Posterior cingulate gyrus (tissue), 11 donors: ENCODE measurements around the gene ADAMTS14.
A peak's percentile ranks its signal among the peaks of the same experiment; 100 is the strongest.

ENCODE experiments used
- DNase-seq, 10 donors: peaks; one replicate each; pipeline versions ENCODE4 v3.0.0 to v3.0.0-alpha.2; 2020 to 2021; ENCODE audit warnings: mixed read lengths in 3 of 10
- intact Hi-C: fragments of 100-400 bp; cut with DNase I; formaldehyde crosslinking; loops from one replicate; pipeline ENCODE4 v1.15.1; 2023

The ADAMTS14 gene

GRCh38 chr10:70714951-70715350, 42.6 kb downstream of the ADAMTS14 start:
- DNase-seq, result no peak

GRCh38 chr10:70715853-70716795, 43.8 kb downstream of the ADAMTS14 start:
- no peak for DNase-seq
- intact Hi-C loops, result no loop called here

More at GRCh38 chr10:70714951-70715350, 42.6 kb downstream of the ADAMTS14 start:
- intact Hi-C loops, result no loop called here

- no peak for DNase-seq
- intact Hi-C loops, result no loop called here
Observed at GRCh38 chr10:70722820-70723424, 50.6 kb downstream of the ADAMTS14 start.

GRCh38 chr10:70723771-70724170, 51.5 kb downstream of the ADAMTS14 start:
- no peak for DNase-seq
- intact Hi-C loops, result no loop called here

- DNase-seq, result peak in 9 of 10 donors; percentile 31 to 94 (median 56)
- intact Hi-C loops, result no loop called here
Observed at GRCh38 chr10:70726909-70727495, 54.7 kb downstream of the ADAMTS14 start.

- no peak for DNase-seq
- intact Hi-C loops, result no loop called here
Observed at GRCh38 chr10:70728328-70728727, 56.0 kb downstream of the ADAMTS14 start.

- DNase-seq, result peak in 2 of 10 donors; percentile 26
- intact Hi-C loops, result no loop called here
Observed at GRCh38 chr10:70729763-70730357, 57.6 kb downstream of the ADAMTS14 start.

GRCh38 chr10:70730955-70731354, 58.6 kb downstream of the ADAMTS14 start:
- no peak for DNase-seq
- intact Hi-C loops, result no loop called here

GRCh38 chr10:70732569-70732968, 60.3 kb downstream of the ADAMTS14 start:
- intact Hi-C loops, result no loop called here
- peak in 1 of 10 donors; percentile 0 for DNase-seq

GRCh38 chr10:70733051-70733450, 60.7 kb downstream of the ADAMTS14 start:
- intact Hi-C loops, result no loop called here
- peak in 1 of 10 donors; percentile 22 for DNase-seq

GRCh38 chr10:70735161-70735560, 62.9 kb downstream of the ADAMTS14 start:
- intact Hi-C loops, result no loop called here
- DNase-seq, result peak in 1 of 10 donors; percentile 34

GRCh38 chr10:70736525-70736924, 64.2 kb downstream of the ADAMTS14 start:
- intact Hi-C loops, result no loop called here
- no peak for DNase-seq

GRCh38 chr10:70737250-70737649, 64.9 kb downstream of the ADAMTS14 start:
- intact Hi-C loops, result no loop called here

GRCh38 chr10:70738006-70738760, 65.9 kb downstream of the ADAMTS14 start:
- intact Hi-C loops, result no loop called here
- peak in 1 of 10 donors; percentile 26 for DNase-seq

More at GRCh38 chr10:70737250-70737649, 64.9 kb downstream of the ADAMTS14 start:
- DNase-seq, result no peak

- peak in 1 of 10 donors; percentile 69 for DNase-seq
- intact Hi-C loops, result no loop called here
Observed at GRCh38 chr10:70738761-70739121, 66.4 kb downstream of the ADAMTS14 start.

GRCh38 chr10:70740406-70741288, 68.3 kb downstream of the ADAMTS14 start:
- peak in 2 of 10 donors; percentile 45 to 46 for DNase-seq
- intact Hi-C loops, result no loop called here

- intact Hi-C loops, result no loop called here
- peak in 2 of 10 donors; percentile 57 to 68 for DNase-seq
Observed at GRCh38 chr10:70742537-70743429, 70.5 kb downstream of the ADAMTS14 start.

- peak in 2 of 10 donors; percentile 26 to 69 for DNase-seq
- intact Hi-C loops, result no loop called here
Observed at GRCh38 chr10:70743430-70743788, 71.1 kb downstream of the ADAMTS14 start.
